ENCODE results near the gene VPS41. TPM values are rescaled to one million over a fixed set of nuclear protein-coding genes. Genes with fewer than 3 reads are reported as not detected.
A peak's percentile ranks its signal among the peaks of the same experiment; 100 is the strongest.

The VPS41 gene
- total RNA-seq, 1 experiment from 2014 or later, result 92.3 TPM

- Histone ChIP-seq H3K4me1 (replicated peaks; ENCODE audit: insufficient read depth) (0 out of 2 replicates have a peak, but pooled peaks cover 5% of the 10 kb centered on the region), H3F3A (ENCODE audit: insufficient read depth, low read depth) (no peaks in the 10 kb centered on the region), H3K36me3 (ENCODE audit: low read depth) (peaks cover 56% of the 10 kb centered on the region), H3K27ac (no peak overlapping the region), H3K4me2 (no peak overlapping the region), H2AFZ (no peak overlapping the region), H3K27me3 (ENCODE audit: insufficient read depth, low read depth) (no peaks in the 10 kb centered on the region), H4K20me1 (ENCODE audit: insufficient read depth) (no peaks in the 10 kb centered on the region), H3K9me2 (ENCODE audit: insufficient read depth) (no peaks in the 10 kb centered on the region), H3K4me3 (no peak overlapping the region), H3K9me3 (ENCODE audit: insufficient read depth, low read depth) (no peaks in the 10 kb centered on the region), H3K79me2 (ENCODE audit: low read depth) (no peaks in the 10 kb centered on the region)
- no TSS peak for BruUV-seq (replicated peaks)
- TF ChIP-seq CTCF (conservative IDR thresholded peaks at IDR 0.05), result no peak
- TF ChIP-seq EZH2 (IDR thresholded peaks at IDR 0.05; ENCODE audit: low read depth), result no peak
- intact Hi-C loops (cut with micrococcal nuclease; ENCODE audit: unreplicated experiment), result no loop called here
- POLR2A ChIA-PET (ENCODE audit: unreplicated experiment), result no interaction called here
- no peak for DNase-seq
- CTCF ChIA-PET, result no interaction called here
Measured at GRCh38 chr7:38746438-38746837, 162.6 kb downstream of the VPS41 start.

GRCh38 chr7:38744746-38745145, 164.2 kb downstream of the VPS41 start:
- Histone ChIP-seq H3K79me2 (ENCODE audit: low read depth) (no peaks in the 10 kb centered on the region), H3K4me3 (no peak overlapping the region), H2AFZ (no peak overlapping the region), H3K36me3 (ENCODE audit: low read depth) (peaks cover 54% of the 10 kb centered on the region), H4K20me1 (ENCODE audit: insufficient read depth) (no peaks in the 10 kb centered on the region), H3K4me2 (no peak overlapping the region), H3K4me1 (replicated peaks; ENCODE audit: insufficient read depth) (0 out of 2 replicates have a peak, but pooled peaks cover 5% of the 10 kb centered on the region), H3K27ac (no peak overlapping the region), H3K27me3 (ENCODE audit: insufficient read depth, low read depth) (no peaks in the 10 kb centered on the region), H3K9me2 (ENCODE audit: insufficient read depth) (no peaks in the 10 kb centered on the region), H3K9me3 (ENCODE audit: insufficient read depth, low read depth) (no peaks in the 10 kb centered on the region), H3F3A (ENCODE audit: insufficient read depth, low read depth) (no peaks in the 10 kb centered on the region)
- no peak for TF ChIP-seq EZH2 (IDR thresholded peaks at IDR 0.05; ENCODE audit: low read depth)
- no peak for TF ChIP-seq CTCF (conservative IDR thresholded peaks at IDR 0.05)
- intact Hi-C loops (cut with micrococcal nuclease; ENCODE audit: unreplicated experiment), result no loop called here
- DNase-seq, result peak in 1 of 2 experiments; percentile 71
- POLR2A ChIA-PET (ENCODE audit: unreplicated experiment), result no interaction called here
- BruUV-seq (replicated peaks), result no TSS peak
- CTCF ChIA-PET, result no interaction called here

- intact Hi-C loops (cut with micrococcal nuclease; ENCODE audit: unreplicated experiment), result no loop called here
- H3K4me1 ChIP-seq (replicated peaks; ENCODE audit: insufficient read depth), result 0 out of 2 replicates have a peak, but pooled peaks cover 5% of the 10 kb centered on the region
- no peaks in the 10 kb centered on the region for H4K20me1 ChIP-seq (ENCODE audit: insufficient read depth)
- H3F3A ChIP-seq (ENCODE audit: insufficient read depth, low read depth), result no peaks in the 10 kb centered on the region
- peaks cover 54% of the 10 kb centered on the region for H3K36me3 ChIP-seq (ENCODE audit: low read depth)
- H3K9me3 ChIP-seq (ENCODE audit: insufficient read depth, low read depth), result no peaks in the 10 kb centered on the region
- no peak overlapping the region for H2AFZ ChIP-seq
- no peak overlapping the region for H3K4me3 ChIP-seq
- DNase-seq, result no peak
- CTCF ChIA-PET, result no interaction called here
- no TSS peak for BruUV-seq (replicated peaks)
- no peak overlapping the region for H3K4me2 ChIP-seq
- no peaks in the 10 kb centered on the region for H3K79me2 ChIP-seq (ENCODE audit: low read depth)
- no peaks in the 10 kb centered on the region for H3K9me2 ChIP-seq (ENCODE audit: insufficient read depth)
- POLR2A ChIA-PET (ENCODE audit: unreplicated experiment), result no interaction called here
- no peak for TF ChIP-seq CTCF (conservative IDR thresholded peaks at IDR 0.05)
- no peak for TF ChIP-seq EZH2 (IDR thresholded peaks at IDR 0.05; ENCODE audit: low read depth)
- H3K27me3 ChIP-seq (ENCODE audit: insufficient read depth, low read depth), result no peaks in the 10 kb centered on the region
- no peak overlapping the region for H3K27ac ChIP-seq
Measured at GRCh38 chr7:38743899-38744298, 165.1 kb downstream of the VPS41 start.

Measured in PC-9 (cell line).